GM10248 (cell line): Measurements from ENCODE around the gene PRR36.

ENCODE experiments used
- CTCF ChIA-PET: fragments of 300-600 bp; sonication (Branson Sonifier 250); formaldehyde crosslinking; extraction: SDS; loops from one replicate; lab custom pipeline; 2021; ENCODE audit warnings: antibody characterized with exemption; lab: Yijun Ruan, JAX
- POLR2A ChIA-PET: fragments of 350-650 bp; sonication (Branson Sonifier 250); formaldehyde crosslinking; extraction: SDS; loops from one replicate; lab custom pipeline; 2020; ENCODE audit warnings: antibody characterized with exemption; lab: Yijun Ruan, JAX
- DNase-seq: peaks from one replicate; pipeline ENCODE4 v3.0.0; 2012; ENCODE audit errors: extremely low spot score
- CTCF ChIP-seq: IDR thresholded peaks from 2 replicates; pipeline ENCODE4 v1.5.1; 2012; ENCODE audit warnings: mild to moderate bottlenecking, low read depth; ENCODE audit errors: extremely low read depth, missing control alignments, control extremely low read depth

The PRR36 gene

GRCh38 chr19:7874076-7874896, at the start of gene PRR36:
Gene PRR36 (minus strand): TSS chr19:7874390. CDS start chr19:7873689, 701 bp downstream.
- no peak for DNase-seq
- TF ChIP-seq CTCF = no peak
- POLR2A ChIA-PET = no interaction called here
- CTCF ChIA-PET = no interaction called here

- DNase-seq = no peak
- CTCF ChIA-PET = interaction anchor here (0.8 to 2.8 kb wide), 8 partner anchors 17 to 355 kb away, joined by 3 to 8 read pairs (median 5); partner anchors contain the start of genes MAP2K7 and TIMM44
- POLR2A ChIA-PET = interaction anchor here (0.7 kb wide), 1 partner anchor 20 kb away, joined by 7 read pairs; no protein-coding TSS in a partner anchor
- no peak for TF ChIP-seq CTCF
These were observed 49.4 kb upstream of the PRR36 start for GRCh38 chr19:7923295-7924191.

GRCh38 chr19:7922836-7923195, 48.6 kb upstream of the PRR36 start:
- no peak for TF ChIP-seq CTCF
- ChIA-PET CTCF (interaction anchor here (0.8 to 3.4 kb wide), 4 partner anchors 22 to 354 kb away, joined by 3 to 16 read pairs (median 6); no protein-coding TSS in a partner anchor), POLR2A (no interaction called here)
- no peak for DNase-seq

GRCh38 chr19:7921967-7922835, 48.0 kb upstream of the PRR36 start:
- TF ChIP-seq CTCF = no peak
- CTCF ChIA-PET = interaction anchor here (0.8 to 3.4 kb wide), 11 partner anchors 15 to 354 kb away, joined by 3 to 17 read pairs (median 5); partner anchors contain the start of genes MAP2K7, TIMM44 and TRAPPC5
- no peak for DNase-seq
- POLR2A ChIA-PET = interaction anchor here (2.3 to 2.9 kb wide), 2 partner anchors 19 to 22 kb away, joined by 11 to 18 read pairs; partner anchors contain the start of genes MAP2K7 and TIMM44

GRCh38 chr19:7921302-7921966, 47.2 kb upstream of the PRR36 start:
- TF ChIP-seq CTCF = no peak
- POLR2A ChIA-PET = interaction anchor here (2.3 to 2.9 kb wide), 2 partner anchors 18 to 23 kb away, joined by 11 to 18 read pairs; partner anchors contain the start of genes MAP2K7 and TIMM44
- DNase-seq = no peak
- CTCF ChIA-PET = interaction anchor here (0.8 to 3.4 kb wide), 14 partner anchors 8 to 257 kb away, joined by 3 to 17 read pairs (median 5); partner anchors contain the start of genes MAP2K7, TIMM44 and TRAPPC5
